NT2/D1 (cell line): ENCODE results near the gene GCLM.

Source experiments
- YY1 ChIP-seq: IDR thresholded peaks from 2 replicates; pipeline ENCODE4 v1.6.1; 2011; ENCODE audit not compliant: insufficient read length, insufficient read depth
- ZNF274 ChIP-seq: IDR thresholded peaks from 2 replicates; pipeline ENCODE4 v1.6.1; 2011; ENCODE audit warnings: mild to moderate bottlenecking, low read depth, low read length

- no peak for TF ChIP-seq YY1
- no peak for TF ChIP-seq ZNF274
Observed at GRCh38 chr1:93841771-93842170, 67.5 kb downstream of the GCLM start.
